ENCODE results near the gene WWP2. TPM values are rescaled to one million over a fixed set of nuclear protein-coding genes. Genes with fewer than 3 reads are reported as not detected.

The WWP2 gene
- total RNA-seq, 1 experiment from 2014 or later, result 15.3 TPM

DNA sequence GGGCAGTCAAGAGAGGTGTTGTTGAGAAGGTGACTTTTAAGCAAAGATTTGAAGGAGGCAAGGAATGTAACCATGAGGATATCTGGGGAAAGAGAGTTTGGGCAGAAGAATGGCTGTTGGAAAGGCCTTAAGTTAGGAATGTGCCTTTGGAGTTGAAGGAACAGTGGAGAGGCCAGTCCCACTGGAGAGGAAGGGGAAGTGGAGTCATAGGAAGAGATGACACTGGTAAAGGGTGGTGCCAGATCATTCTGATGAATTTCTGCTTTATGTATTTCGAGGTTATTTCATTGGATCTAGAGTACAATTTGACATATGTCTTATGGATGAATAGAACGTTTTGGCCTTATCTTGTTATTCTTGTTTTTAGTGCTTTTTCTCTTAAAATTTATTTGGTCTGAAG, 93.5 kb downstream of the WWP2 start:
- DNase-seq (ENCODE audit: low read depth), result peak; percentile 21

DNA sequence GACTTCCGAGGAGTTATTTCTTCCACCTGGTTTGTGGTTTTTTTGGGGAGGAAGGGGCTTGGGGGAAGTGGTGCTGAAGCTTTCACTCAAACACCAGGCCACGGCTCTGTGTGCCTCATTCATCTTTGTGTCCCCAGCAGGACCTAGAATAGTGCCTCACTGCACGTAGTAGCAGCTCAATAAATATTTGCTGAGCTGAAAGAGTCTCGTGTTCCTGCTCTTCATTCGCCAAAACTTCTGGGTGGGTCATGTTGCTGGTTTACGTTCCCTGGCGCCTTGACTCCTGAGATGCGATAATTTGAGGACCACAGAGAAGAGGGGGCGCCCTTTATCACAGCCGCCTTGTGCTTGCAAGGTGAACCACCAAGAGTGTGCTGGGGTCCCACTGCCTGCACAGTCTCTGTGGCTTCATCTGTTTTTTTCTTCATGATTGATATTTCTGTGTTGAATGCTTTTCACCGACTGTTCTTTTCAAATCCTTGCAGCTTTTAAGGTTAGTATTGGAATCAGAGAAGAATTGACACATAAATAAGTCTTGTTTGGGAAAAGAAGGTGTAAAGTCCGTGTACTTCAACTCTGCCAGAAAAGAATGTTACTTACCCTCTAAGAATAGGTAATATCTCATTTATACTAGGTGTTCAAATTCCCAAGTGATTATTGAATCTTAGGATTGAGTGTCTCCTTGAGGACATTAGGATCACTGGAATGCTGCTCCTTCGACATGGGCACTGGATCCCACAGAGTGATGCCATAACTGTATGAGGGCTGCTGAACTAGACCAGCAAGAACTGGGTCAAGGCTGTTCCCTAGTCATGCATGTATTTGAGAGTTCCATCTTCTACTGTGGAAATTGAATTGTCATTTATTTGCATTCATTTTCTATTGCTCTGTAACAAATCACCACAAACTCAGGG, 96.3 kb downstream of the WWP2 start:
- no peak for DNase-seq (ENCODE audit: low read depth)

DNA sequence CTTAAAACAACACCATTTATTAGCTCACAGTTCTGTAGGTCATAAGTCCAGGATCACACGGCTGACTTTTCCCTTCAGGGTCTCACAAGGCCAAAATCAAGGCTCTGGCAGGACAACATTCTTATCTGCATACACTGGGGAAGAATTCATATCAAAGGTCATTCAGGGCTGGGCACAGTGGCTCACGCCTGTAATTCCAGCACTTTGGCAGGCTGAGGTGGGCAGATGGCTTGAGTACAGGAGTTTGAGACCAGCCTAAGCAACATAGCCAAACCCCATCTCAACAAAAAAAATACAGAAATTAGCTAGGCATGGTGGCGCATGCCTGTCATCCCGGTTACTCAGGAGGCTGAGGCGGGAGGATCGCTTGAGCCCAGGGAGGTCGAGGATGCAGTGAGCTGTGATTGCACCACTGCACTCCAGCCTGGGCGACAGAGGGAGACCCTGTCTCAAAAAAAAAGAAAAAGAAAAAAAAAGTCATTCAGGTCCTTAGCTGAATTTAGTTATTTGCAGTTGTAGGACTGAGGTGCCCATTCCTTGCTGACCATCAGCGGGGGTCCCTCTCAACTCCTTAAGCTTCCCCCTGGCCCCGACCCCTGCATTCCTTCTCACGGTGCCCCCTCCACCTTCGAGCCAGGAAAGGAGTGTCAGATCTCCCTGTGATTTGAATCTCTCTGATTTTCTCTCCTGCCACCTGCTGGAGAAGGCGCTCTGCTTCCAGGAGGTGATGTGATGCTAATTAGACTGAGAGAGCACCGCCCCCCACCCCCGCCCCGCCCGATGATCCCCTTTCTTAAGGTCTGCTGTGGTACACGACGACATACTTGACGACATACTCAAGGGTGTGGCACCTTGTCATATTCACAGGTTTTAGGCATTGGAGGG, 97.2 kb downstream of the WWP2 start:
- peak; percentile 31 for DNase-seq (ENCODE audit: low read depth)

DNA sequence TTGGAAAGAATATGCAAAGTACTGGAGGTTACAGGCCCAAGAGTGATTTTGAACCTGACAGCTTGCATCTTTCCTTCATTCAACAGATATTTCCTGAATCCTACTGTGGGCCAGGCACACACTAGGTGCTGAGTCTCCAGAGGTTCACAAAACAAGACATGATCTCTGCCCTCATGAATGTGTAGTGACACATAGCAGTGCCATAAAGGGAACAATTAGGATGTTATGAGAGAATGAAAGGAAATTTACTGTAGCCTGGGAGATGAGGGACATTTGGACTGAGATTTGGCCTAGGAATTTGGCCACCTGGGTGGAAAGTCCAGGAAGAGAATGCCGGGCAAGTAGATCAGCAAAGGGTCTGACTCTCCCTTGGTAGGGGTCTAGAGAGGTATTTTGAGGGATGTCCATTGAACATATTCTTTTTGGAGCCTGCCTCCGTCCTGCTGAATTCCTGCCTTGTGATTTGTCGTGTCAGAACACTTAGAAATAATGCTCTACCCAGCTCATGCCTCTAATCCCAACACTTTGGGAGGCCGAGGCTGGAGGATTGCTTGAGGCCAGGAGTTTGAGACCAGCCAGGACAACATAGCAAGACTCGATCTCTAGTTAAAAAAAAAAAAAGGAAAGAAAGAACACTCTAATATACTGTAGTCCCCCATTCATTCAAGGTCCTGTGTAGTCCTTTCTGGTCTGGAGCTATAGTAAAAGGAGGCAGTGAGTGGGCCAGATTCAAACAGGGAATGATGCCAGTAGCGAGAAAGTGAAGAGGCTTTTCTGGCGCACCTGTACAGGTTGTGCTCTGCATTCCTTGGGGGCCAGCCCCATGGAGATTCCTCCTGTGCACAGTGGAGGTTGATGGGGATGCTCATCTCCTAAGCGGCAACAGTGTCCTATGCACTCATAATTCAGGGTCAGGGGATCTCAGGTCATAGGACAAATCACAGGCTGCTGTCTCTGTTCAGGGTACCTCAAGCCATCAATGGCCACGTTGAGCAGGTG, 98.4 kb downstream of the WWP2 start:
- DNase-seq (ENCODE audit: low read depth), result no peak

DNA sequence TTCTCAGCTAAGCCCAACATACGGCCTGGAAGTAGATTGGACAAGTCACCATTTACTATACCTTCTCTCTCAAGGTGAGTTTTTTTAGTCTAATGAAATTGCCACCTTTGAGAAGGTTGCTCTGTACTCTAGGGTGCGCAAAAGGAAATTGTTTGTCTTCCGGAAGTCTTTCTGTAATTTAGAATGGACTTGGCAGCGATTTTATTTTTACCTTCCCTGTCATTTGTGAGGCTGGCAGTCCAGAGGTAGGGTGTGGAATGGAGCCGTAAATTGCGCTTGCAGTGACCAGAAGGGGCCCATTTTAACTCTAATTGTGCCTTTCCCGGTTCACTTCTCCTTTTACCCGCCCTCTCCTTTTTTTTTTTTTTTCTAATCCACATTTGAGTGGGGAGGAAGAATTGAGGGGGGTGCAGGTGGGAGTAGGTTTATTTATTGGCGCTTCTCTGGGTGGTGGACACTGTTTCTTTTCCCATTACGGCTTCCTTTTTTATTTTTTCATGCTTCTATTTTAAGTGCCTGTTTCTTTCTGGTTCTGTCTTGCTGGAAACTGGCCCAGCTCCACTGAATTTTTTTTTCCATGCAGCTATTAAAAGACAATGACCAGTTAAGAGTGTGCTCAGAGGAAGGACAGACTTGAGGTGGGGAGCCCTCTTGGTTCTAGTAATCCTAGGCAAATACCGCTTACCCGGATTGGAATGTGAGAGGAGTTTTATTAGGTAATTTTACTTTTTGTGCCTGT, 99.3 kb downstream of the WWP2 start:
- DNase-seq (ENCODE audit: low read depth), result no peak

DNA sequence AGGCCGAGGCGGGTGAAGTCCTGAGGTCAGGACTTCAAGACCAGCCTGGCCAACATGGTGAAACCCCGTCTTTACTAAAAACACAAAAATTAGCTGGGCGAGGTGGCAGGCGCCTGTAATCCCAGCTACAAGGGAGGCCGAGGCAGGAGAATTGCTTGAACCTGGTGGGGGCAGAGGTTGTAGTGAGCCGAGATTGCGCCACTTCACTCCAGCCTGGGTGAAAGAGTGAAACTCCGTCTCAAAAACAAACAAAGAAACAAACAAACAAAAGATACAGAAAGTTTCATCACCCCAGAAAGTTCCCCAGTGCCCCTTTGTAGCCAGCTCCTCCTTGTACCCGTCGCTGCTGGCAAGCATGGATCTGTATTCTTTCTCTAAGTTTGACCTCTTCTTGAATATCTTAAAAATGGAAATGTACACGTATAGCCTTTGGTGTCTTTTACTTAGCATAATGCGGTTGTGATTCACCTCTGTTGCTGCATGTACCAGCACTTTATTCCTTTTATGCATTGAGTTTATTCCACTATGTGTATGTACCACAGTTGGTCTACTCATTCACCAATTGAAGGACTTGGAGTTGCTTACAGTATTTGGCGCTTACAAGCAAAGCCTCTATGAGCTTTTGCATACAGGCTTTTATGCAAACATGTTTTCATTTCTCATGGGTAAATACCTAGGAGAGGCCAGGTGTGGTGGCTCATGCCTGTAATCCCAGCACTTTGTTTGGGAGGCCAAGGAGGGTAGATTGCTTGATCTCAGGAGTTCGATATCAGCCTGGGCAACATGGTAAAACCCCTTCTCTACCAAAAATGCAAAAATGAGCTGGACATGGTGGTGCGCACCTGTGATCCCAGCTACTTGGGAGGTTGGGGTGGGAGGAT, 101.5 kb downstream of the WWP2 start:
- DNase-seq (ENCODE audit: low read depth), result no peak

DNA sequence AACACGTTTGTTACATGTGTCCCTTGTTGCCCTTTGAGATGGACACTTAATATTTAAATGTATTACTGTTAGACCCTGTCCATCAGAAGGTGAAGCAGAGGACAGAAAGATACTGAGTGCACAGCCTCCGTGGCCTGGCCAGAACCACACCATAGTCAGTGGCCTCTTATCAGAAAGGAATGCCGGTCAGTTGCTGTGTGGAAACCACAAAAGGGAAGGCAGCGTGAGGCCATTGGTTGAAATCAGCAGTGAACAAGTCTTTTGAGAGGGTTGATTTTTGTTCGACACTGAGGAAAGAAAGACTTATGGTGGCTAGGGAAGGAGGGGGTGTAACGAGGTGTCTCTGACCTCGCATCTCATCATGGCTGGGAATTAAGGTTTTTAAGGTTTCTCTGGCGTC, 103.6 kb downstream of the WWP2 start:
- peak; percentile 72 for DNase-seq (ENCODE audit: low read depth)

DNA sequence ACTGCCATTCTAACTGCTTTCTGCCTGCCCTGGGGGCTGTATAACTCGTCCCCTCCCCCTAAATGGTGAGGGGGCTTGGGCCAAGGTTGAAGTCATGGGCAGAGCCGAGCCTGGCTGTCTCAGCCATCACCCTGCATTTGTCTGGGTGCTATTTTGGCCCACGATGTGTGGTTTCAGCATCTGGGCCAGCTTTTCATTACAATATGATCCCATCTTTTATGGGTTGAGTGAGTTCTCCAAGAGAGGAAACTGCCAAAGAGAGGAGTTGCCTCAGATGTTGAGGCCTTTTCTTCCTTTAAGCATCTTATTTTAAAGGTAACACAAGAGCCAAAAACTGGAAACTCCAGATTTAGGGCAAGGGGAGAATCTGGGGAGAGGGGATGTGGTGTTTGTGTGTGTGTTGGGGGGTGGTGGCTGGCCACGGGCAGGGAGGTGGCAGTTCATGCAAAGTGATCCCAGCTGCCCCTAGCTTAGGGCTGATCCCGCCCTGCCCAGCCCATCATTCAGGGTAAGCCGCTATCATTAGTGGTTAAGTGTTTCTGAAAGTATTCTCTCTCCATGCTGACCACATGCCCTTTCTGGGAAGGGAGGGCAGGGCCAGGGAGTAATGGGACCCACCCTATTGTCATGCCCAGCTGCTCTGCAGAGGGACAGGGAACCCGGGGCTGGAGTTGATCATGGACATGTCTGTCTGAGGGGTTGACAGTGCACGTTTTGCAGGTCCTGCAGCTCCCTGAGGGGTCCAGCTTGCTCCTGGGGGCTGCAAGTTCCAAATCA, 105.8 kb downstream of the WWP2 start:
- DNase-seq (ENCODE audit: low read depth), result no peak

DNA sequence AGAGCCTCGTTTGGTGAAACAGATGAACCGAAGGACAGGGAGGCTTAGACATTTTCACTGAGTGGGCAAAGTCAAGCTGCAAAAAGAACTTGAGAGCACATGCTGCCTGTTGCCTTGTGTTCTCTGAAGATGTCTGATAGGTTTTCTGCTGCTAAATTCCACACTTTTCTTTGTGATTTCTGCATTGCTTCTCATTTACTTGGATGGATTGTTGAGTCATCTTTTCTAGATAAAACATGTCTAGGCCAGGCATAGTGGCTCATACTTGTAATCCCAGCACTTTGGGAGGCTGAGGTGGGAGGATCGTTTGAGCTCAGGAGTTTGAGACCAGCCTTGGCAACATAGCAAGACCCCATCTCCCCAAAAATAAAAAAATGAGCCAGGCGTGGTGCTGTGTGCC, 108.6 kb downstream of the WWP2 start:
- no peak for DNase-seq (ENCODE audit: low read depth)

DNA sequence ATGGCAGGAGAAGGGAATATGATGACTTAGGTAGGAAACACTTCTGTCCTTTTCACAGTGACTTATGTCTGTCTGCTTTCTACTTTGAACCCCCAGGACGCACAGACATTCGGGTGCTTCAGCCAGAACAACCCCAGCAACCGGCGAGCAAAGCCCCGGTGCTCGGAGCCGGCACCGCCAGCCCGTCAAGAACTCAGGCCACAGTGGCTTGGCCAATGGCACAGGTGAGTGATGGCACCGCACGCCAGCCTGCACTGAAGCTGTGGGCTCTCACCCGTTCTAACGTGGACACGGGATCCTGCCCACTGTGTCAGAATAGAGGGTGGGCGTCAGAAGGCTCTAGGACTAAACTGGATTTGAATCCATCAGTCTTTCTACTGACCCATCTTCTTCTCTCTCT, 109.6 kb downstream of the WWP2 start:
- no peak for DNase-seq (ENCODE audit: low read depth)

DNA sequence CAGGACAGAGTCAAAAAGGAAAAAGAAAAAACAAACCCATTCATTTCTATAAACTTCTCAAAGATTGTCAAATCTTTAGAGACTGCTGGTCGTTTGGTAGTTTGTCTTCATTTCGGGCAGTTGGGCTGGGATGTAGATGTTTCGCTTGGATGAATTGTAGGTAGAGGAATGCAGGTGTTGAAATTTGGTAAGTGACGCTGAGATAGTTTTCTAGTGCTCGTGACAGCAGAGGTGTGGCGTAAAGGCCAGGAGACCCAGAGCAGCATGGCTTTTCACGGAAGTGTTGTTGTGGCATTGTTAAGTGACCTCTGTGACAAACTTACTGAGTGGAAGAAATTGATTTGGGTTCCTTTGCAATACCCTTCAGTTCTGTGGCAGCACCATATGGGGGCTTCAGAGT, 110.8 kb downstream of the WWP2 start:
- no peak for DNase-seq (ENCODE audit: low read depth)

DNA sequence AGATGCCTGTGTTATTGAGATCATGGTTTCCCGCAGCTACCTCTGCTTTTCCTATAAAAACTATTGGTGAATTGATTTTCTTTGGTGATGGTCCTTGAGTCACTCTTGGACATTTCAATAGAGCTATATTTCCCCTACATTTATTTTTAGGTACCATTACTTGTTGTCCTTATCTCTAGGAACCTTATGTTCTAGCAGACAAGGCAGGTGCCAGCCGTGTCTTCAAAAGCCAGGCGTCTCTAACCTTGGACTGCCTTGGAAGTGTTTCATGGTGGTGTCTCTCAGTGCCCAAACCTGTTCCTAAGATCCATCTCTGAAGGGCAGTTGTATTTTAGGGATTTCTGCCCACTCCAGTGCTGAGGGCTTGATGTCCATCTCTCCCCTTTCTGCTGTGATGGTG, 111.7 kb downstream of the WWP2 start:
- no peak for DNase-seq (ENCODE audit: low read depth)

DNA sequence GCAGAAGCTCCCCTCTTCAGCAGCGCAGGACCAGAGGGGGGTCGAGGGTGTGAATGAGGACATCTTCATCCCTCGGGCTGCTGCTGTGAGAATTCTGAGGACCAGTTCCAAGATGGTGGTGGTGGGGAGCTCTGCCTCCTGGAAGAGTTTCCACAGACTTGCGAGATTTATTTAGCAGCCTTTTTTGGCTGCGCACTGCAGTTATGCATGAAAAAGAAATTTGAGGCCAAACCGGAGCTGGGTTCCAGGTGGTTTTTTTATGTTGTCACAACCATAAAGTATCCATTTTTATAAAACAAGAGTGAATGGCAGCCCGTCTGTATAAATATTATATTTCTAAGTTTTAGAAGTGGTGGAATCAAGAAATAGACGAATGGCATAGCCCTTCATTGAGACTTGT, 112.1 kb downstream of the WWP2 start:
- DNase-seq (ENCODE audit: low read depth), result no peak

DNA sequence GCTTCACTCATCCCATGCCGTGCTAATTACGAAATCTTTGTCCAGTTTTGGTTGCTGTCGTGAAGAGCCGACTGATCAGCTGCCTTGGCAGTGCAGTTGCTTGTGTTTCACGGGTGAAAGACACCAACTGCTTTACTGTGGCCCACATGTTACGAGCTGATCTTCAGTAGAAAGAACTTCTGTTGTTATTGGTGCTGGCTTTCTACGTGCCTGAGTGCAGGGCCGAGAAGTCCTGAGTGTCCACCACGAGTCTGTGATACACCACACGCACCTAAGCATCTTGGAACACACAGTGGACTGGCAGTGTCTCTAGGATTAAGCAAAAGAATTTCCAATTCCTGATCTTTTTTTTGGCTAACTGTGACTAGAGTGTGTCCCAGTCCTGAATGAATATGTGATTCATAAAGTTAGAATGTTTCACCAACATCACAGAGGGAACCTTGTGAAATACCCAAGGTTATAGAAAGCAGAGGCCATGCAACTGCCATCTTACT, 118.6 kb downstream of the WWP2 start:
- DNase-seq (ENCODE audit: low read depth), result no peak

DNA sequence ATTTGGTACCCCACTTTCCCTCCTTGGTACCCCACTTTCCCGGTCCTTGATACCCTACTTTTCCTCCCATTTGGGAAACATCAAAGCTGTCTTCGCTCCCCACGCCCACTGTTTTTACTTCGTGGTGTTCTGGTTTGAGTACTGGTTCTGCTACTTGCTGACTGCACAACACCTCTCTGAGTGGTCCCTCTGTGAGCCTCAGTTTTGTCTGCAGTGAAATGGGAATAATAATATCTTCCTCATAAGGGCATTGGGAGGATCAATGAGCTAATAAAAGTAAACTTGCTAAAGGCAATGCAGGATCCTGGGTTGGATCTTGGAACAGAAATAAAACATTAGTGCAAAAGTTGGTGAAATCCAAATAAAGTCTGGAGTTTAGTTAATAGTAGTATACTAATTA, 119.0 kb downstream of the WWP2 start:
- no peak for DNase-seq (ENCODE audit: low read depth)

DNA sequence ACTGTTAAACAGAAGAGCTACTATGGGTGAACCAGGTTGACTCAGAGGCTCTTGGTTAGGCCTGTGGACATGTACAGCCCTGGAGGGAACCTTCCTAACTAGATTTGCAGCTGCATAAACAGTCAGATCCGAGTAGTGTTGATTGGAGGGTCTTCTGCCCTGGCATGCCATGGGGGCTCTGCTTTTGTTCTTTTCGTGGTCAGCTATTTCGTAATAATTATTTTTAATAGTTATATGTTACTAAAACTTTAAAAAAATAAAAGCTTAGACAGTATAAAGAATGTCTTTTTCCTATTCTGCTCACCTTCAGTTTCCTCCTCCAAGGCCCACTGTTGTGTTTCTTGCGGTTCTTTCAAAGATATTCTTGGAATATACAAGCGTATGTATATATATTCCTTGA, 121.6 kb downstream of the WWP2 start:
- no peak for DNase-seq (ENCODE audit: low read depth)

DNA sequence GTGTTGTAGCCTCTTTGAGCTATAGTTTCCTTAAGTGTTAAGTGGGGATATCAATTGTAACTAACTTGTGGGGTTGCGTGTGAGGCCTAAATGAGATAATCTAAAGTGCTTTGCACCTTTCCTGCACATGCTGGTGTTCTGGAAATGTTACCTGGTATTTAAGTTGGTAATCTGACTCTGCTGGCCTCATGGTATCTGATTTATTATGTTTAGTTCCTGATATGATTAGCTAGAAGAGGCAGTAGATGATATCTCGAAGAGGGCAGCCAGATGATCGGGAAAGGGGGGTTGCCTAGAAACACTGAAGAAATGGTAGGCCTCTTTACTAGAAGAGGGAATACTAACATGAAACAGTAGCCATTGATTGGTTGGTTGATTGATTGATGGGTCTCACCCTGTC, 123.6 kb downstream of the WWP2 start:
- no peak for DNase-seq (ENCODE audit: low read depth)

DNA sequence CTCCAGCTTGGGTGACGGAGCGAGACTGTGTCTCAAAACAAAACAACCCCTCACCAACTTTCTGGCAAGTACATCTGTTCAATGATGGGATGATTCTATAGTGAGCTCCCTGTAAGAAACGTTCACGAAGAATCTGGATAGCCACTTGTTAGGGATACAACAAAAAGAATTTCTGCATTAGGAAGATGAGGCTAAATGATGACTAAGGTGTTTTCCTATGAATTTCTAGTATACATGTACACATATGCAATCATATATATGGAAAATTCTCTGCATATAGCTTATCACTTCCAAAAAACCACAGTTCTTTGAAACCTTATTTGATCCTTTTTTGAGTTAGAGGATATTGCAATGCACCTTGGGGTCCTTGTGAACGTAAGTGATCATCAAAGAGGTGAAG, 124.6 kb downstream of the WWP2 start:
- no peak for DNase-seq (ENCODE audit: low read depth)

Measured in HT1080 (cell line).